Measurements from ENCODE around the gene MAP3K19.
"Not testable (repeated sequence)": the region's sequence is repeated elsewhere in the genome, so short reads cannot be mapped to it uniquely, and the experiment has no call there.

The MAP3K19 gene, protein sequence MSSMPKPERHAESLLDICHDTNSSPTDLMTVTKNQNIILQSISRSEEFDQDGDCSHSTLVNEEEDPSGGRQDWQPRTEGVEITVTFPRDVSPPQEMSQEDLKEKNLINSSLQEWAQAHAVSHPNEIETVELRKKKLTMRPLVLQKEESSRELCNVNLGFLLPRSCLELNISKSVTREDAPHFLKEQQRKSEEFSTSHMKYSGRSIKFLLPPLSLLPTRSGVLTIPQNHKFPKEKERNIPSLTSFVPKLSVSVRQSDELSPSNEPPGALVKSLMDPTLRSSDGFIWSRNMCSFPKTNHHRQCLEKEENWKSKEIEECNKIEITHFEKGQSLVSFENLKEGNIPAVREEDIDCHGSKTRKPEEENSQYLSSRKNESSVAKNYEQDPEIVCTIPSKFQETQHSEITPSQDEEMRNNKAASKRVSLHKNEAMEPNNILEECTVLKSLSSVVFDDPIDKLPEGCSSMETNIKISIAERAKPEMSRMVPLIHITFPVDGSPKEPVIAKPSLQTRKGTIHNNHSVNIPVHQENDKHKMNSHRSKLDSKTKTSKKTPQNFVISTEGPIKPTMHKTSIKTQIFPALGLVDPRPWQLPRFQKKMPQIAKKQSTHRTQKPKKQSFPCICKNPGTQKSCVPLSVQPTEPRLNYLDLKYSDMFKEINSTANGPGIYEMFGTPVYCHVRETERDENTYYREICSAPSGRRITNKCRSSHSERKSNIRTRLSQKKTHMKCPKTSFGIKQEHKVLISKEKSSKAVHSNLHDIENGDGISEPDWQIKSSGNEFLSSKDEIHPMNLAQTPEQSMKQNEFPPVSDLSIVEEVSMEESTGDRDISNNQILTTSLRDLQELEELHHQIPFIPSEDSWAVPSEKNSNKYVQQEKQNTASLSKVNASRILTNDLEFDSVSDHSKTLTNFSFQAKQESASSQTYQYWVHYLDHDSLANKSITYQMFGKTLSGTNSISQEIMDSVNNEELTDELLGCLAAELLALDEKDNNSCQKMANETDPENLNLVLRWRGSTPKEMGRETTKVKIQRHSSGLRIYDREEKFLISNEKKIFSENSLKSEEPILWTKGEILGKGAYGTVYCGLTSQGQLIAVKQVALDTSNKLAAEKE (N-terminal part only)

DNA sequence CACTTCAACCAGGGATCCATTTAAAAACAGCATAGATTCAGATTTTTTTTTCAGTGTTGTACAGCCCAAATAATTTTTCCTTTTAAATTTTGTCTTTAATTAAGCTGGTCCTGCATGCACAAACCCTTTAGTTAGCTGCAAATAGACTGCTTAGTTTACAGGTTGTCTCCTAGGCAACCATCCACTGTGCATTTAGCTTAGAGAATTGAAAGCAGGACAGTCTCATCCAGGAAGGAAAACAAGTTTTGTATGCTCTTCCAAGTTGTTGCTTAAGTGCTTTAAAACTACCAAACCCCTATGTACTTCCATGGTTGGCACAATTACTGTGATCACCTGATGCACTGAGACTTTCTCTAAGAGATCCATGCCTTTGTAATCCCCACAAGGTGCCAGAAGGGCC is at the start of gene MAP3K19:
MAP3K19 (minus strand) TSS at position 148 of the 400 bp plus-strand sequence. CDS start 22,800 bp downstream, outside the sequence.
- no peaks in the 10 kb centered on the region for H3K27me3 ChIP-seq (ENCODE audit: control insufficient read depth, insufficient read depth, low read length)
- no peaks in the 10 kb centered on the region for H3K9me3 ChIP-seq (ENCODE audit: control insufficient read depth, low read length)
- peaks cover 17% of the 10 kb centered on the region for H3K4me1 ChIP-seq (ENCODE audit: control insufficient read depth, insufficient read depth, low read length)
- H3K4me3 ChIP-seq (ENCODE audit: low read length), result no peak within 1 kb of the TSS
- no peak within 1 kb of the TSS for H3K9ac ChIP-seq (ENCODE audit: low read length)
- H3K36me3 ChIP-seq (ENCODE audit: control insufficient read depth, insufficient read depth, low read length), result no peaks in the 10 kb centered on the region

DNA sequence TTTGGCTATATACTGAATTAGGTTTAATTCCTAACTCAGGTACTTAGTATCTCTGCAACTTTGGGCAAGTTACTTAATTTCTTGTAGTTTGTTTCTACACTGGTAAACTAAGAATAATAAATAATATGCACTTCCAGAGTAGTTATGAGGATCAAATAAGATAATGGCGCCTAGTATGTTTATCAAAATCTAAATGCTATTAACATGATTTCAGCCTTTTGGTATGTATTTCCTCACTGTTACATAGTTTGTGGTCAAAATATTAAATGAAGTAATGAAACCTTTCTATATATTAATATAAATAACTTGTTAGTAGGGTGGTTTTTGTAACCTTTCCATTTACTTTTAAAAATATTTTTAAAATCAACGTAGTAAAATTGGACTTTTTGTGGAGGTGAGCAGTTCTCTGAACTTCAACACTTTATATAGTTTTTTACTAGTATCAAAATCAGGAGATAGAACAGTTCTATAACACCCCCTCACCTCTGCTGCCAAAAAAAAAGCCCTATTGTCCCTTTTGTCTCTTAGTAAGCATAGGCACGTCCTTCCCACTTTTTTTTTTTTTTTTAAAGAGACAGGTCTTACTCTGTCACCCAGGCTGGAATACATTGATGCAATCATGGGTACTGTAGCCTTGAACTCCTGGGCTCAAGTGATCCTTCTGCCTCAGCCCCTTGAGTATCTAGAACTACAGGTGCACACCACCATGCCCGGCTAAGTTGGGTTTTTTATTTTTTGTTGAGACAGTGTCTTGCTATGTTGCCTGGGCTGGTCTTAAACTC is 49.6 kb upstream of the MAP3K19 start:
- H3K27me3 ChIP-seq (ENCODE audit: control insufficient read depth, insufficient read depth, low read length), result no peaks in the 10 kb centered on the region
- no peak overlapping the region for H3K4me3 ChIP-seq (ENCODE audit: low read length)
- no peak overlapping the region for H3K9ac ChIP-seq (ENCODE audit: low read length)
- no peaks in the 10 kb centered on the region for H3K9me3 ChIP-seq (ENCODE audit: control insufficient read depth, low read length)
- H3K4me1 ChIP-seq (ENCODE audit: control insufficient read depth, insufficient read depth, low read length), result peaks cover 19% of the 10 kb centered on the region
- no peaks in the 10 kb centered on the region for H3K36me3 ChIP-seq (ENCODE audit: control insufficient read depth, insufficient read depth, low read length)

DNA sequence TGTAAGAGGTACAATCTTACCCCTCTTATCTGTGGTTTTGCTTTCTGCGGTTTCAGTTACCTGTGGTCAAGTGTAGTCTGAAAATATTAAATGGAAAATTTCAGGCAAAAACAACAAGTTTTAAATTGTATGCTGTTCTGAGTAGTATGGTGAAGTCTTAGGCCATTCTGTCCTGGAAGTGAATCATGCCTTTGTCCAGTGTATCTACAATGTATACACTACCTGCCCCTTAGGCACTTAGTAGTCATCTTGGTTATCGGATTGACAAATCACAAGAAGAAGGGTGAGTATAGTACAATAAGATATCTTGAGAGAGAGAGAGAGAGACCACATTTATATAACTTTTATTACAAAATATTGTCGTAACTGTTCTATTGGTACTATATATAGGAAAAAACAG is 48.3 kb upstream of the MAP3K19 start:
- Histone ChIP-seq H3K9ac (ENCODE audit: low read length) (no peak overlapping the region), H3K27me3 (ENCODE audit: control insufficient read depth, insufficient read depth, low read length) (no peaks in the 10 kb centered on the region), H3K36me3 (ENCODE audit: control insufficient read depth, insufficient read depth, low read length) (no peaks in the 10 kb centered on the region), H3K9me3 (ENCODE audit: control insufficient read depth, low read length) (no peaks in the 10 kb centered on the region), H3K4me3 (ENCODE audit: low read length) (no peak overlapping the region), H3K4me1 (ENCODE audit: control insufficient read depth, insufficient read depth, low read length) (peaks cover 27% of the 10 kb centered on the region)

DNA sequence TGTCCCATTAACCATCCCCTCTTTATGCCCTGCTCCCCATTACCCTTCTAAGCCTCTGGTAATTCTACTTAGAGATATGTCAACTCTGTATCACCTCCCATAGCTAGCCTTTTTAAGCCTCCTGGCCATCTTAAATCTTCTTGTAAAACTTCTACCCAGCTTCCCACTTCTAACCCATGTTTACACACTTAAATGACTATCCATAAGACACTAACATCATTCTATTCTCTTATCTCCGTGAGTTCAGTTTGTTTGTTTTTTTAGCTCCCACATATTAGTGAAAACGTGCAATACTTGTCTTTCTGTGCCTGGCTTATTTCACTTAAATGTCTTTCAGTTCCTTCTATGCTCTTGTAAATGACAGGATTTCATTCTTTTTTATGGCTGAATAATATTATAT is 47.3 kb upstream of the MAP3K19 start:
- H3K9ac ChIP-seq (ENCODE audit: low read length), result no peak overlapping the region

DNA sequence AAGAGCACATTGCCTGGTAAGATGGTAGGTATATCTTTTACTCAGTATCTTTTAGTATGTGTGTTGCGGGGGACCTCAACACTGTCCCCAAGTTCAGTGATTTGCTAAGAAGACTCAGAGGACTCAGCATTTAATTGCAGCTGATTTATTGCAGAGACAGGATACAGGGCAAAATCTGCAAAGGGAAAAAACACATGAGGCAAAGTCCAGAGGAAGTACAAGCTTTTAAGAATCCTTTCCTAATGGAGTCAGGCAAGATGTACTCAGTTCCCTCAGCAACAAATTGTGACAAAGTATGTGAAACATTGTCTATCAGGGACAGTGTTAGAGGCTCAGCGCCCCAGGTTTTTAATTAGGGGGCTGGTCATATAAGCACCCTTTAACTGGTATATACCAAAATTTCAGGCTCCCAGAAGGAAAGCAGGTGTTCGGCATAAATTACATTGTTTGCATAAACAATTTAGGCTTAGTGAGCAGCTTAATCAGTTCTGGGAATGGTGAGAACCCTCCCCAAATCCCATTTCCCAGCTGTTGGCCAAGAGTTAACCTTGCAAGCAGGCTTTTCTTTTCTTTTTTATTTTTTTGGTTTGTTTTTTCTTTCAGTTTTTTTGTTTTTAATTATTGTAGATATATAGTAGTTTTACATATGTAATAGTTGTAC is 46.6 kb upstream of the MAP3K19 start:
- no peak overlapping the region for H3K9ac ChIP-seq (ENCODE audit: low read length)
- no peaks in the 10 kb centered on the region for H3K27me3 ChIP-seq (ENCODE audit: control insufficient read depth, insufficient read depth, low read length)
- H3K9me3 ChIP-seq (ENCODE audit: control insufficient read depth, low read length), result no peaks in the 10 kb centered on the region
- peaks cover 22% of the 10 kb centered on the region for H3K4me1 ChIP-seq (ENCODE audit: control insufficient read depth, insufficient read depth, low read length)
- H3K36me3 ChIP-seq (ENCODE audit: control insufficient read depth, insufficient read depth, low read length), result no peaks in the 10 kb centered on the region
- no peak overlapping the region for H3K4me3 ChIP-seq (ENCODE audit: low read length)

More for the DNA sequence above, 47.3 kb upstream of the MAP3K19 start:
- H3K4me1 ChIP-seq (ENCODE audit: control insufficient read depth, insufficient read depth, low read length), result peaks cover 22% of the 10 kb centered on the region
- no peak overlapping the region for H3K4me3 ChIP-seq (ENCODE audit: low read length)
- no peaks in the 10 kb centered on the region for H3K36me3 ChIP-seq (ENCODE audit: control insufficient read depth, insufficient read depth, low read length)
- no peaks in the 10 kb centered on the region for H3K9me3 ChIP-seq (ENCODE audit: control insufficient read depth, low read length)
- H3K27me3 ChIP-seq (ENCODE audit: control insufficient read depth, insufficient read depth, low read length), result no peaks in the 10 kb centered on the region

DNA sequence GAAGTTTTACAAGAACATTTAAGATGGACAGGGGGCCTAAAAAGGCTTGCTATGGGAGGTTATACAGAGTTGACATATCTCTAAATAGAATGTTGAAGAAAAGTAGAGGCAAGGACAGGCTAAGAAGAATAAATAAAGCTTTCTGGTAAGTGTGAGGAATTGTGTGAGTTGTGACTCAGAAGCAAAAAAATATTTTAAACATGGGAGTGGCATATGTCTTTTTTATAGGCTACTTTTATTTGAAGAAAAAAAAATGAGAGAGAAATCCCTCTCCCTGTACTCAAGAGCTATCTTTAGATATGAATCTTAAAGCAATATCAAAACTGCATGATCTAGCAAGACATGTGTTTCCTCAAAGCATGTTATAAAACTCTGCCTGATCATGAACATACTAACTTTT is 45.9 kb upstream of the MAP3K19 start:
- no peaks in the 10 kb centered on the region for H3K9me3 ChIP-seq (ENCODE audit: control insufficient read depth, low read length)
- H3K4me1 ChIP-seq (ENCODE audit: control insufficient read depth, insufficient read depth, low read length), result peaks cover 22% of the 10 kb centered on the region
- H3K36me3 ChIP-seq (ENCODE audit: control insufficient read depth, insufficient read depth, low read length), result no peaks in the 10 kb centered on the region
- no peak overlapping the region for H3K4me3 ChIP-seq (ENCODE audit: low read length)
- H3K9ac ChIP-seq (ENCODE audit: low read length), result no peak overlapping the region
- H3K27me3 ChIP-seq (ENCODE audit: control insufficient read depth, insufficient read depth, low read length), result no peaks in the 10 kb centered on the region

DNA sequence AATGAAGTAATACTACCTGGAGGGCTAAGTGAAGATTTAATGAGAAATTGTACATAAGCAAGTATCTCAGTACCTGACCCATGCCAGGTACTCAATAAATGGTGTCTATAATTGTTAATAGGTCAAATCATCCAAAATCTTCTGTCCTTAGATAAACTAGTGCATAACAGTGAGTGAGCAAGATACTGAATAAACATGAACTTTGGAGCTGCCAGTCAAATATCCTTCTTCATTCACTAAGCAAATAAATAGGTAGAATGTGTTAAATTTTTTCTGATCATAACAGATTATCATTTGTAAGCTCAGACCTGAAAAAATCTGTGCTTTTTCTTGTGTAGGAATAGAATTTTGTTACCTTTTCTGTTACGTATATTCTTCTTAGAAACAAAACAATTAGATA is 44.4 kb upstream of the MAP3K19 start:
- no peaks in the 10 kb centered on the region for H3K27me3 ChIP-seq (ENCODE audit: control insufficient read depth, insufficient read depth, low read length)
- no peak overlapping the region for H3K4me3 ChIP-seq (ENCODE audit: low read length)
- no peaks in the 10 kb centered on the region for H3K36me3 ChIP-seq (ENCODE audit: control insufficient read depth, insufficient read depth, low read length)
- no peaks in the 10 kb centered on the region for H3K9me3 ChIP-seq (ENCODE audit: control insufficient read depth, low read length)
- no peak overlapping the region for H3K9ac ChIP-seq (ENCODE audit: low read length)
- H3K4me1 ChIP-seq (ENCODE audit: control insufficient read depth, insufficient read depth, low read length), result peaks cover 22% of the 10 kb centered on the region

DNA sequence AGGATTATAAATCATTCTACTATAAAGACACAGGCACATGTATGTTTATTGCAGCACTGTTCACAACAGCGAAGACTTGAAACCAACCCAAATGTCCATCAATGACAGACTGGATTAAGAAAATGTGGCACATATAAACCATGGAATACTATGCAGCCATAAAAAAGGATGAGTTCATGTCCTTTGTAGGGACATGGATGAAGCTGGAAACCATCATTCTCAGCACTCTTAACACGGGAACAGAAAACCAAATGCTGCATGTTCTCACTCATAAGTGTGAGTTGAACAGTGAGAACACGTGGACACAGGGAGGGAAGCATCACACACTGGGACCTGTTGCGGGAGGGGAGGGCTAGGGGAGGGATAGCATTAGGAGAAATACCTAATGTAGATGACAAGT is 42.4 kb upstream of the MAP3K19 start:
- not testable (repeated sequence) for H3K9me3 ChIP-seq (ENCODE audit: control insufficient read depth, low read length); H3K9ac ChIP-seq (ENCODE audit: low read length); H3K27me3 ChIP-seq (ENCODE audit: control insufficient read depth, insufficient read depth, low read length); H3K4me3 ChIP-seq (ENCODE audit: low read length); H3K36me3 ChIP-seq (ENCODE audit: control insufficient read depth, insufficient read depth, low read length)
- H3K4me1 ChIP-seq (ENCODE audit: control insufficient read depth, insufficient read depth, low read length), result peaks cover 22% of the 10 kb centered on the region

DNA sequence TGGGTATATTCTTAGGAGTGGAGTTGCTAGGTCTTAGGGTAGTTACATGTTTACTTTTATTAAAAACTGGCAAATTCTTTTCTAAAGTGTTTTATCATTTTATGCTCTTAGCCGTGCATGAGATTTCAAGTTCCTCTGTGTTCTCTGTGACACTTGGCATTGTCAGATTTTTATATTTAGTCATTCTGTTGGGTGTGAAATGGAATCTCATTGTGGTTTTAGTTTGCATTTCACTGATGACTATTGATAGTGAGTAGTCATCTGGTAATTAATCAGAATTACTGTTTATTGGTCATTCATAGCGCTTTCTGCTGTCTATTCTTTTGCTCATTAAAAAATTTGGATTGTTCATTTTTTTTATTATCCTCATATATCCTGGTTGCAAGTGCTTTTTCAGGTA is 39.0 kb upstream of the MAP3K19 start:
- Histone ChIP-seq H3K9ac (ENCODE audit: low read length) (no peak overlapping the region), H3K27me3 (ENCODE audit: control insufficient read depth, insufficient read depth, low read length) (no peaks in the 10 kb centered on the region), H3K4me1 (ENCODE audit: control insufficient read depth, insufficient read depth, low read length) (peaks cover 6% of the 10 kb centered on the region), H3K9me3 (ENCODE audit: control insufficient read depth, low read length) (no peaks in the 10 kb centered on the region), H3K36me3 (ENCODE audit: control insufficient read depth, insufficient read depth, low read length) (no peaks in the 10 kb centered on the region), H3K4me3 (ENCODE audit: low read length) (no peak overlapping the region)

DNA sequence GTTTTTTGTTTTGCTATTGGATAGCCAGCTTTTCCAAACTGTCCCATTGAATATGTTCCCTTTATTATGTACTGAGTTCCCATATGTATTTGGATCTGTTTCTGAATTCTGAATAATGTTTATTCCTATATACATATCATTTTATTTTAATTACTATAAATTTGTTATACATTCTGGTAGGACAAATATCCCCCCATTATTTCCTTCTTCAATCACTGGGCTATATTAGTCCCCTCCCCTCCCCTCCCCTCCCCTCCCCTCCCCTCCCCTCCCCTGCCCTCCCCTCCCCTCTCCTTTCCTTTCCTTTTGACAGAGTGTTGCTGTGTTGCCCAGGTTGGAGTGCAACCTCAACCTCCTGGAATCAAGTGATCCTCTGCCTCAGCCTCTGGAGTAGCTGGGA is 31.2 kb upstream of the MAP3K19 start:
- Histone ChIP-seq H3K9ac (ENCODE audit: low read length) (no peak overlapping the region), H3K9me3 (ENCODE audit: control insufficient read depth, low read length) (no peaks in the 10 kb centered on the region), H3K27me3 (ENCODE audit: control insufficient read depth, insufficient read depth, low read length) (no peaks in the 10 kb centered on the region), H3K4me1 (ENCODE audit: control insufficient read depth, insufficient read depth, low read length) (peaks cover 11% of the 10 kb centered on the region), H3K4me3 (ENCODE audit: low read length) (no peak overlapping the region), H3K36me3 (ENCODE audit: control insufficient read depth, insufficient read depth, low read length) (peaks cover 3% of the 10 kb centered on the region)

DNA sequence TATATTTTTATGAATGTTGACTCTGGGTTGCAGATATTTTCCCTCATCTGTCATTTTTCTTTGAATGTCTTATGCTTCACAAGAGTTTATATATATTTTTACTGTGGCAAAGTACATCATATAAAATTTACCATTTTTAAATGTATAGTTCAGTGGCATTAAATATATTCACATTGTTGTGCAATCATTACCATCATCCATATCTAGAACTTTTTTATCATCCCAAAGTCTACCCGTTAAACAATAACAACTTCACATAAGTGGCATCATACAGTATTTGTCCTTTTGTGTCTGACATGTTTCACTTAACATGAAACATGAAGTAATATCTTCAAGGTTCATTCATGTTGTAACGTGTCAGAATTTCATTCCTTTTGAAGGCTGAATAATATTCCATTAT is 29.3 kb upstream of the MAP3K19 start:
- peaks cover 8% of the 10 kb centered on the region for H3K36me3 ChIP-seq (ENCODE audit: control insufficient read depth, insufficient read depth, low read length)
- H3K9ac ChIP-seq (ENCODE audit: low read length), result no peak overlapping the region
- H3K4me3 ChIP-seq (ENCODE audit: low read length), result no peak overlapping the region
- H3K4me1 ChIP-seq (ENCODE audit: control insufficient read depth, insufficient read depth, low read length), result peaks cover 11% of the 10 kb centered on the region
- no peaks in the 10 kb centered on the region for H3K27me3 ChIP-seq (ENCODE audit: control insufficient read depth, insufficient read depth, low read length)
- H3K9me3 ChIP-seq (ENCODE audit: control insufficient read depth, low read length), result peaks cover 4% of the 10 kb centered on the region

Data from mucosa of stomach (tissue), 1 donor.